Measurements from ENCODE around the gene SFTPB. TPM values are rescaled to one million over a fixed set of nuclear protein-coding genes. Genes with fewer than 3 reads are reported as not detected.

The SFTPB gene
- total RNA-seq, 4 donors from 2014 or later, result not detected

DNA sequence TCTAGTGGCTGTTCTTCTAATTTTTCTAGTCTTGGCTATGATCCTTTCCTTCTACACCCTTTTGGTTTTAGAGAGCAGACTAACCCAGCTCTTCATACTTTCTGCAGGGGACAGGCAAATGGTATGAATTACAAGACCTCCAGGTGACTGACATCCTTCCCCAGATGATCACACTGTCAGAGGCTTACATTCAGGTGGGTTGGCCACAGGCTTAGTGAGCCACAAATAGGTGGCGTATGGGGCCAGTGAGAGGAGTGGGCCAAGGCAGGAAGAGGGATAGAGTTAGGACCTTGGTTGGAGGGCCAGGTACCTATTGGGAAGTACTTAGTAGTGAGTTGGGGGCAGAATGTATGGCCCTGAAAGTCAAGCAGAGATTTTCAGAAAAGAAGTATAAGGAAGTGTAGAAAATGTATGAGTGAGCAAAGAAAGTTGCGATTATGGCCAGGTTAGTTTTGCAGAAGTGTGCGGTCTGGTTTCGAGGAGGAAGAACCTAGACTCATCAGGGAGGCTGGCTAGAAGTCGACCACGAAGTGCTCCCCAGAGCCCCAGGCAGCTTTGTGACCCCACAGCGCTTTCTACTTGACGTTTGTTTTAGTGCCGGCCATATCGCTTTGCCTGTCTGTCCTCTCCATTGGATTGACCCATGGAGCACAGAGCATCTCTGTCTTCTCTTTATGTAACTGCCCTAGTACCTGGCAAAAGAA, 20.0 kb downstream of the SFTPB start:
- TF ChIP-seq POLR2A (IDR thresholded peaks at IDR 0.05), result no peak
- TF ChIP-seq, protein P1, sequence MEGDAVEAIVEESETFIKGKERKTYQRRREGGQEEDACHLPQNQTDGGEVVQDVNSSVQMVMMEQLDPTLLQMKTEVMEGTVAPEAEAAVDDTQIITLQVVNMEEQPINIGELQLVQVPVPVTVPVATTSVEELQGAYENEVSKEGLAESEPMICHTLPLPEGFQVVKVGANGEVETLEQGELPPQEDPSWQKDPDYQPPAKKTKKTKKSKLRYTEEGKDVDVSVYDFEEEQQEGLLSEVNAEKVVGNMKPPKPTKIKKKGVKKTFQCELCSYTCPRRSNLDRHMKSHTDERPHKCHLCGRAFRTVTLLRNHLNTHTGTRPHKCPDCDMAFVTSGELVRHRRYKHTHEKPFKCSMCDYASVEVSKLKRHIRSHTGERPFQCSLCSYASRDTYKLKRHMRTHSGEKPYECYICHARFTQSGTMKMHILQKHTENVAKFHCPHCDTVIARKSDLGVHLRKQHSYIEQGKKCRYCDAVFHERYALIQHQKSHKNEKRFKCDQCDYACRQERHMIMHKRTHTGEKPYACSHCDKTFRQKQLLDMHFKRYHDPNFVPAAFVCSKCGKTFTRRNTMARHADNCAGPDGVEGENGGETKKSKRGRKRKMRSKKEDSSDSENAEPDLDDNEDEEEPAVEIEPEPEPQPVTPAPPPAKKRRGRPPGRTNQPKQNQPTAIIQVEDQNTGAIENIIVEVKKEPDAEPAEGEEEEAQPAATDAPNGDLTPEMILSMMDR (IDR thresholded peaks at IDR 0.05), result no peak
- intact Hi-C loops (cut with DNase I; ENCODE audit: low total_unique reads), result loop anchor here (10.0 kb wide), 1 partner anchor 167 kb away; no protein-coding TSS in a partner anchor
- 88 to 89% methylated on average over 10 of the region's 10 CpGs for WGBS, 2 donors
- no peak for DNase-seq (ENCODE audit: low spot score in 2 of 2)
- H3K4me3 ChIP-seq (ENCODE audit: low read depth, poor library complexity, severe bottlenecking), result no peak overlapping the region

DNA sequence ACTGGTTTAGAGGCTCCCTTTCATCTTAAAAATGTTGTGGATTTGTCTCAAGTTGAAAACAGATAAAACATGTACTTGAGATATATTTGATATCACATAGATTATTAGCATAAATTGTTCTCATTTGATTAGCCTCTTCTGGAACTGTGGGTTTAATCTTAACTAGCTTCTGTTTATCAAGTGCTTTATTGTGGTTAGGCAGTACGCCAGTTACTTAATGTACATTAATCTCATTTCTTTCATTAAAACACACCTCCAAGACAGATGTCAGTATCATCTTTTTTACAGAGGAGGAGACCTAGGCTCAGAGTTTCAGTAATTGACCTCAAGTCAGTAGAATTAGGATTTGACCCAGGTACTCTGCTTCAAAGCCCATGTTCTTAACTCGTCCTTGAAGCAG, 21.8 kb downstream of the SFTPB start:
- DNase-seq (ENCODE audit: low spot score in 2 of 2), result no peak
- 93 to 94% methylated on average over 2 of the region's 2 CpGs for WGBS, 2 donors
- H3K4me3 ChIP-seq (ENCODE audit: low read depth, poor library complexity, severe bottlenecking), result no peak overlapping the region
- intact Hi-C loops (cut with DNase I; ENCODE audit: low total_unique reads), result loop anchor here (10.0 kb wide), 1 partner anchor 169 kb away; no protein-coding TSS in a partner anchor
- no peak for TF ChIP-seq POLR2A (IDR thresholded peaks at IDR 0.05)
- TF ChIP-seq, protein P1 (IDR thresholded peaks at IDR 0.05), result no peak

DNA sequence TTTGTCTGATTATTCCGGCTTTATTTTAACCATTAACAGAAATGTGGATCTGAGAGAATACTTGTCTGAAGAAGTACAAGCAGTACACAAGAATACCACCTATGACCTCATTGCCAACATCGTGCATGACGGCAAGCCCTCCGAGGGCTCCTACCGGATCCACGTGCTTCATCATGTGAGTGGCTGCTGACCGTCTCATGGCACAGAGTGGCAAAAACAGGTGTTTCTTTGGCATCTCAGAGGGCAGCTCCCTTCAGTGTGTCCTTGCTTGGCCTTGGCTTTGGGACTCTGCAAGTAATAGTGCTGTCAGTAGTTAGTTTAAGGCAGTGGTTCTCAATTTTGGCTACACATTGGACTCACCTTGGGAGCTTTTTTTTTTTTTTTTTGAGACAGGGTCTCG, 23.1 kb downstream of the SFTPB start:
- H3K4me3 ChIP-seq (ENCODE audit: low read depth, poor library complexity, severe bottlenecking), result no peak overlapping the region
- intact Hi-C loops (cut with DNase I; ENCODE audit: low total_unique reads), result loop anchor here (10.0 kb wide), 1 partner anchor 170 kb away; no protein-coding TSS in a partner anchor
- no peak for DNase-seq (ENCODE audit: low spot score in 2 of 2)
- WGBS, 2 donors, result 94 to 95% methylated on average over 8 of the region's 8 CpGs
- TF ChIP-seq, protein P1 (IDR thresholded peaks at IDR 0.05), result no peak
- no peak for TF ChIP-seq POLR2A (IDR thresholded peaks at IDR 0.05)

DNA sequence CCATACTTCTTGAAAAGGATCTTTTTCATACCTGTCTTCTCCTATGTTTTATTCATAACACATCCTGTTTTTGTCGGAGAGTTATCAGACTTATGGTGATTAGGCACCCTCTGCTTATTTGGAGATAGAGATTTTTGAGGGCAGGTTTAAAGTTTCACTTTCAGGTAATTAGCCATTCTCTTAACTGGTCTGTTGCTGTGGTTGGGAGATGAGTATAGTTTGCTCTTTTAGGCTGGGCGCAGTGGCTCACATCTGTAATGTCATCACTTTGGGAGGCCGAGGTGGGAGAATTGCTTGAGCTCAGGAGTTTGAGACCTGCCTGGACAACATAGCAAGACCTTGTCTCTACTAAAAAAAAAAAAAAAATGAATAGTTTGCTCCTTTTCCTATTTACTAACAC, 25.3 kb downstream of the SFTPB start:
- no peak for TF ChIP-seq POLR2A (IDR thresholded peaks at IDR 0.05)
- TF ChIP-seq, protein P1 (IDR thresholded peaks at IDR 0.05), result no peak
- intact Hi-C loops (cut with DNase I; ENCODE audit: low total_unique reads), result loop anchor here (10.0 kb wide), 1 partner anchor 172 kb away; no protein-coding TSS in a partner anchor
- WGBS, 2 donors, result 90 to 93% methylated on average over 3 of the region's 3 CpGs
- H3K4me3 ChIP-seq (ENCODE audit: low read depth, poor library complexity, severe bottlenecking), result no peak overlapping the region
- DNase-seq (ENCODE audit: low spot score in 2 of 2), result no peak

DNA sequence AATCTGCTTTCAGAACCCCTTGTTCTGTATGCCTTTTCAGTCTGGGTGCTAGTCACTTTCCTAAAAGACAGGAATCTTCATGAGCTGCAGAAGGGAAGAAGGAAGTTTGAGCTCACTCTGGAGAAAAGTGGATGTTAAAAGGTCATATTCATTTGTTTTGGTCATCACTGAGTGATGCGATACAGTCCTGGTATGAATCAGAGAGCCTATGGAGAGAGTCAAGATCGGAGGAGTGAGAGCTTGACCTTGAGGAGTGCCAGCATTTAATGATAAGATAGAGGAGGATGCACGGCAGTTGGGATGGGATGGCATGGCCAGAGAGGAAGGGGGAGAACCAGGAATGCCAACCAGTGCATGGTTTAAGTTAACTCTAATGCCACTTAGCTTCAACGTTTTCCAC, 32.4 kb downstream of the SFTPB start:
- no peak overlapping the region for H3K4me3 ChIP-seq (ENCODE audit: low read depth, poor library complexity, severe bottlenecking)
- 65 to 69% methylated on average over 4 of the region's 4 CpGs for WGBS, 2 donors
- TF ChIP-seq POLR2A (IDR thresholded peaks at IDR 0.05), result no peak
- TF ChIP-seq, protein P1 (IDR thresholded peaks at IDR 0.05), result no peak
- intact Hi-C loops (cut with DNase I; ENCODE audit: low total_unique reads), result no loop called here
- DNase-seq (ENCODE audit: low spot score in 2 of 2), result no peak
